NCI-H524 (cell line): ENCODE results near the gene SUGT1.
"Not testable (repeated sequence)": the region's sequence is repeated elsewhere in the genome, so short reads cannot be mapped to it uniquely, and the experiment has no call there.

Source experiments
- DNase-seq, 2 experiments: peaks; one replicate each; lab custom pipeline; 2025; lab: John Stamatoyannopoulos, UW

SUGT1 gene

GRCh38 chr13:52669677-52670076 is 17.0 kb downstream of the SUGT1 start:
- no peak for DNase-seq

DNA sequence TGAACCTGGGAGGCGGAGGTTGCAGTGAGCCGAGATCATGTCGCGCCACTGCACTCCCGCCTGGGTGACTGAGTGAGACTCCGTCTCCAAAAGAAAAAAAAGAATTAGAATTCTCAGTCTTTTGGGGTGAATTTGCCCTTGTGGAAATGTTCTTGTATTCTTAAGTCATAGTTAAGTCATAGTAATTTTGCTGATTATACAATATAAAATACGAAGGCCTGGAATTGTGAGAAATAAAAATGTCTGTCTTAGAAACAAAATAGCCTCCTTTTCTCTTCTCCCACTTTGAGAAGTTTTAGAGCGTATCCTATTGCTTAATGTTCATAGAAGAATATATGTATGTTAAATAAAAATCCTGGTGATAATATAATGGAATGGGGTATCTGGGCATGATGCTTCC is 18.1 kb downstream of the SUGT1 start:
- no peak for DNase-seq

DNA sequence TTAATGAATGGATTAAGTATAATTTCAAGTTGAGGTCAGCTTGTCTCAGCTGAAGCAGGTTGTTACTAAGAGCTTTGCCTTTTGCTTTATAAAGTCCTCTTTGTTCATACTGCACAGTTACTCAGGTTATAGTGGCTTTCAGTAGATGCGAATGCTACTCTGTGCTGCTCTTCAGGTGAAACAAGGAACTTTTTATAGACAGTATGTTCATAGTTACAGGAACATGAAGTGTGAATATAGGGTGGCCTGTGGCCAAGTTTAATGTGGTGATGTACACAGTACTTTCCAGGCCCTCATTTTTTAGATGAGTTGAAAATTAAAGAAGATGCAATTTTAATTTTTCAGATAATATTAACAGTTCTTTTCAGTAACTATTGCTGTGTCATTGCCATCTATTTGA is 20.8 kb downstream of the SUGT1 start:
- no peak for DNase-seq

GRCh38 chr13:52677823-52678222 is 25.2 kb downstream of the SUGT1 start:
- no peak for DNase-seq

GRCh38 chr13:52685806-52686205 is 33.2 kb downstream of the SUGT1 start:
- DNase-seq: not testable (repeated sequence)

GRCh38 chr13:52686376-52686775 is 33.7 kb downstream of the SUGT1 start:
- DNase-seq: no peak

- no peak for DNase-seq
Measured at GRCh38 chr13:52695856-52696255, 43.2 kb downstream of the SUGT1 start.

DNA sequence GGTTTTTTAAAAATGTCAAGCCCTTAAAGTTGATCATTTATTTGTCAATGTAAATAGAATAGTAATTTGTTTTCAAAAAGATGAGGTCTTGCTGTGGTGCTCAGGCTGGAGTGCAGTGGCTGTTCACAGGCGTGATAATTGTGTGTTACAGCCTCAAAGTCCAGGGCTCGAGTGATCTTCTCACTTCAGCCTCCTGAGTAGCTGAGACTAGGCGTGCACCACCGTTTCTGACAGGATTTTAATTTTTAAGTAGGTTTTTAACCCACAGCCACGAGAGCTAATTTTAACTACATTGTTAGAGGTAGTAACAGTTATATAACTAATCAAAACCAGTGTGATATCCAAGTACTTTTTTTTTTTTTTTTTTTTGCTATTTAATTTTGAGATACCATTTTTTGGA is 43.9 kb downstream of the SUGT1 start:
- DNase-seq: no peak

DNA sequence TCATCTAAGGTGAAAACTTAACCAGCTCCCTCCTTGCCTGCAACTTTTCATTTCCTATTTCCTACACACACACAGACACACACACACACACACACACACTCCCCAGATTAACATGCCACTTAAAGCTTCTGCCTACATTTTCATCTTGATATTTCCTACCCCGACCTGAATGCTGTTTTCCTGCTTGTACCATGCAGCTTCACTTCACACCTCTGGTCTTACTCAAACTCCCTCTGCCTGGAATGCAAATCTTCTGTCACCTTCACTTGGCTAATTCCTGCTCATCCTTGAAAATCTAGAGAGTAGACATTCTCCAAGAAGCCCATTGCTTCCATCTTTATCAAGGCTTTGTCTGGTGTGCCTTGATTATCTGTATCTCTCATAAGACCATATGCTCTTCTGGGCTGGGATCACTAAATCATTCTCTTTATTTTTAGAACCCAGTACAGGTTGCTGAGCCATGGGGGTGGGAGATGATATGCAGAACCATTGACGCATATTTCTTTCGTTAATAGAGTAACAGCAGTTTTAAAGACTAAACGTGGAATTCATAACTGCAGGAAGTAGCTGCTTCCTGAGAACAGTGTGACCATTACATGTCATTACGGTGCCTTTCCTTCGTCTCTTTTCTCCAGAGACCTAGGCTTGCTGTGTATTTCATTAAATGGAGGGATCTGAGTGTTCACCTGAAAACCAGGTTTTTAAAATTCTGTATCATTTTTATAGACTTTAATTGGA is 49.3 kb downstream of the SUGT1 start:
- DNase-seq: no peak

DNA sequence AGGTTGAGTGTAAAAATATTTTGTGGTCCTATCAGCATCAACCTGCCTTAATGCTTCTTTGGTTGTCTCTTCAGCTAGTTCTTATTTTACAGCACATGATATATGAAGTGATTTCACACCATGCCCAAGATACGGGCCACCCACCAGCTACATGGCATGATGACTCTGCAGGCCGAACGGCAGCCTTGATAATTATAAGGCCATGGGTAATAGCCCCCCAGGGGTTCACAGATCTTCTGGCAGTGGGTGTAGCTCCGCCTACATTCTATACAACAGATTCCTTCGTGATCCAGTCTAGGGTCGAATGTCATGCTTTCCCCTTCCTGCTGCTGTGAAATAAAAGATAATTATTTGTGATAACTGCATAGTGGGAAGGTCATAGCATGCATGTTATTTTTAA is 50.8 kb downstream of the SUGT1 start:
- DNase-seq: no peak

GRCh38 chr13:52706081-52706480 is 53.4 kb downstream of the SUGT1 start:
- DNase-seq: no peak

GRCh38 chr13:52707375-52707774 is 54.7 kb downstream of the SUGT1 start:
- DNase-seq: peak in 1 of 2 experiments; percentile 12

DNA sequence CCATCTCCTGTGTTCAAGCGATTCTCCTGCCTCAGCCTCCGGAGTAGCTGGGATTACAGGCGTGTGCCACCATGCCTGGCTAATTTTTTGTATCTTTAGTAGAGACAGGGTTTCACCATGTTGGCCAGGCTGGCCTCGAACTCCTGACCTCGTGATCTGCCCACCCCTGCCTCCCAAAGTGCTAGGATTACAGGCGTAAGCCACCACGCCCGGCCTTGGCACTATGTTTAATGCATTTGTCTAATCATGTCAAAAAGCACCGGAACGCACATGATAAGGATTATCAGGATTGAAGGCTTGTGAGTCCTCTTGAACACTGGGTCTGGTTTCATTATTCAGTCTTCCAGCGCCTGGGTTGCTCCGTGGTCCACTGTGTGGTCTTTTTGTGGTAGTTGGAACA is 55.6 kb downstream of the SUGT1 start:
- peak in 1 of 2 experiments; percentile 44 for DNase-seq

DNA sequence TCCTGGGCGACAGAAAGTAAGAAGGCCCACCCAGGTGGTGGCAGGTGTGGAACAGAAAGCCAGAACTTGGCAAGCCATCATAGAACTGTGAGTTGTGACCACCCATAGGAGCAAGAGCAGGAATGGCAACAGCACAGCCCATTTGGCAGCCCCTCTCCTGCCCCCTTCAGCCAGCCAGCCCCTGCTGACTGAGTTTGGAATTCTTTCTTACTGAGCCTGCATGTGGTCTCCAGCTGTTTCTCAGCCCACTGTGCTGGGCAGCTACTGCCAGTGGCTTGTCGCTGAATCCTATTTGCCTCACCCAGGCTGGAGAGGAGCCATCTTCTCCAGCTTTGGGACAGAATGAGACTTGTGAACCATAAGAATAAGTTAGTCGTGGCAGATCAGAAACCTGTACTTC is 58.6 kb downstream of the SUGT1 start:
- DNase-seq: no peak

DNA sequence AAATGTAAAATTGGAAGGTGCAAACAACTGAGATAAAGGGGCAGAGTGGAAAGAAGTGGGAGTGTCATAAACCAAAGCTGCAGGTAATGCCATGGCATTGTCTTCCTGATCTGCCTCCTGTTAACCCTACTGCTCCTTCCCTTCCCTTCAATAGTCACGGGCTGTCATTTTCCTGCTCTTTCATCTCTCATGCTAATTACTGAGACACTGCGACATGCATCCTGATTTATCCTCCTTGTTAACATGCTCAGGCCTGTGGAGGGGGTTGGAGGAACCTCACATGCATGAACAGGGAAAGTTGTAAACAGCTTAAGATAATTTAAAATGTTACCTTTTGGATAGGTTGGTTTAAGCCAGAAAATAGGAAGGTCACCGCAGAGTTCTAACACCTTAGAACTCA is 59.7 kb downstream of the SUGT1 start:
- no peak for DNase-seq

DNA sequence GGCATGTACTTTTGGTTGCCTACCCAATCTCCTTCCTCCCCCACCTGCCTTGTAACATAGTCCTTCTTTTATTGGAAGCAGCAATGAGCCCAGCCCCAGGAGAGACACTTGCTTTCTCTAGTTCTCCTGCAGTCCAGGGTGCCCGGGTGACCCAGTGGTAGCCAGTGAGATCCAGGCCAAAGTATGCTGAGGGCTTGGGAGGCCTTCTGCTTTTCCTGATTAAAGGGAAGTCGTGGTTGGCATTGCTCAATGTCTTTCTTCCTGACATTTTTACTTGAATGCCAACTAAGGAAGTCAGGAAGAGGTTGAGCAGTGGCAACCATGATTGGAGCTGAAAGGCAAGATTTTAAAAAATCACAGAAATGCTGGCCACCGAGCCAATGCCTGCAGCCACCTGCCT is 61.3 kb downstream of the SUGT1 start:
- DNase-seq: no peak

- not testable (repeated sequence) for DNase-seq
Measured at GRCh38 chr13:52720904-52721303, 68.3 kb downstream of the SUGT1 start.

DNA sequence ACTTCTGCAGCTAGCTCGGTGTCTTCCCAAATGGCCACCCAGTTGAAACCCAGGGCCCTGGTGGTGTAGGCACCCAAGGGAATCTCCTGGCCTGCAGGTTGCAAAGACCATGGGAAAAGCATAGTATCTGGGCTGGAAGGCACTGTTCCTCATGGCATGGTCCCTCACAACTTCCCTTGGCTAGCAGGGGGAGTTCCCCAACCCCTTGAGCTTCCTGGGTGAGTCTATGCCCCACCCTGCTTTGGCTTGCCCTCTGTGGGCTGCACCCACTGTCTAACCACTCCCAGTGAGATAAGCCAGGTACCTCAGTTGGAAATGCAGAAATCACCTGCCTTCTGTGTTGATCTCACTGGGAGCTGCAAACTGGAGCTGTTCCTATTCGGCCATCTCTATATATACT is 68.7 kb downstream of the SUGT1 start:
- DNase-seq: not testable (repeated sequence)

GRCh38 chr13:52723181-52723580 is 70.5 kb downstream of the SUGT1 start:
- DNase-seq: no peak

- DNase-seq: no peak
Measured at GRCh38 chr13:52725302-52725701, 72.7 kb downstream of the SUGT1 start.

GRCh38 chr13:52726258-52726657 is 73.6 kb downstream of the SUGT1 start:
- no peak for DNase-seq

DNA sequence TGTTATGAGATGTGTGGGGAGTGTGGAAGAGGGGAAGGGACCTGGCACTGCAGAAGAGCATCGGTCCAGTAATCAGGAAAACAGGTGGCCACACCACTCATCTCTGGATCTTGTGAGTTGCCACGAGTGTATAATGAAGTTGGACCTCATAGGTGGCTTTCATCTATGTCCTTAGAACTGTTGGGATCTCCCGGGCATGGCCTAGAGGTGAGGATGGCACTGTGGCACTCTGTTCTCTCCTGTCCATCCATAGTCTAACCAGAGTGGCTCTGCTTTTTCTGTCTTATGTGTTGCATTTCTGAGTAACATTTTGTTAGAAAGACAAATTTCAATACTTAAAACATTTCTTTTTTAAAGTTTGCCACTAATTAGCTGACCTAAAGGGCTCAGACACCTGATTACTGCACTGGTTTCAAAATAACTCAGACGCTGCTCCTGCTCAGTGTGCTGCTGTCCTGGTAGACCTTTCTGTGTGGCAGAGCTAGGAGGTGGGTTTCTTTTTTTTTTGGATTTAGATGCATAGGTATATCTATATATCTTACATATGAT is 81.5 kb downstream of the SUGT1 start:
- no peak for DNase-seq

DNA sequence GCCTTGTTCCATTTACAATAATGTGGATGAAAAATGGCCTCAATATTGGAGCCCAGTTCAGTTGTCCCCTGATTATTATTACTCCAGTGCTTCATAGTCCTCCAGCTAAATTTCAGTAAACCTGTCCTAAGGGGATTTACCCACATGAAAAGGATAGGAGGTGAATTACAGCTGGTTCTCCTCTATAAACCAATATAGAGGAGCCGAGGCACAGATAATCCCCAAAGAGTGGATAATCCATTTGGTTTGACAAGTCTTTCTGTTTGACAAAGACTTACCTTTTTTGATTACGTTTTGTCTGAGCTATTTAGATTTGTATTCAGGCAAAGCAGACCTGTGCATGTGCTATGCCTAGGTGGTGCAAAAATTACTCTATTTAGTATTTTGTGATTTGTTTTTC is 84.3 kb downstream of the SUGT1 start:
- DNase-seq: peak; percentile 74 to 93

DNA sequence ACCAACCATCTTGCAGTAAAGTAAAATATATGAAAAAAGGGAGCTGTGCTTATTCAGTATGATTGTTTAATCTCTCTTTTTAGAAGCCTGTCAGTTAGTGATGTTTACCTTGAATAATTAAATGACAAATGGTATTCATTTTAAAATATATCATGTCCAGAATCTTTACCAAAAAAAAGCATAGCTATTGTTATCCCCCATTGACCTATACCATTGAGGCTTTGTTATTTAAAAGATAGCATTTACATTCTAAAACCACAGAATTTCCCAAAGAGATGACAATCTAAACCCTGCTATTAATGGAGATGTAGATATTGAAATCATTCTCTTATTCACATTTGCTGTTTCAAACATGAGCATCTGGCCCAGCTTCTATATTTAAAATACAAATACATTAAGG is 84.8 kb downstream of the SUGT1 start:
- no peak for DNase-seq
